ENCODE measurements around the gene CNTFR. TPM values are rescaled to one million over a fixed set of nuclear protein-coding genes. Genes with fewer than 3 reads are reported as not detected.

Gene CNTFR
- total RNA-seq, 2 donors from 2014 or later, result 2.7 to 13.3 TPM

- WGBS, result 81% methylated on average over 2 of the region's 2 CpGs
- Histone ChIP-seq H3K9me3 (no peaks in the 10 kb centered on the region), H3K4me1 (replicated peaks) (no peaks in the 10 kb centered on the region), H3K36me3 (no peaks in the 10 kb centered on the region), H3K4me3 (no peak overlapping the region), H3K27ac (no peak overlapping the region), H3K27me3 (replicated peaks; ENCODE audit: insufficient read depth) (no peaks in the 10 kb centered on the region)
- intact Hi-C loops (cut with DNase I), result no loop called here
- TF ChIP-seq POLR2AphosphoS5 (IDR thresholded peaks at IDR 0.05) (no peak), POLR2A (IDR thresholded peaks at IDR 0.05) (no peak)
- TF ChIP-seq, protein P1, sequence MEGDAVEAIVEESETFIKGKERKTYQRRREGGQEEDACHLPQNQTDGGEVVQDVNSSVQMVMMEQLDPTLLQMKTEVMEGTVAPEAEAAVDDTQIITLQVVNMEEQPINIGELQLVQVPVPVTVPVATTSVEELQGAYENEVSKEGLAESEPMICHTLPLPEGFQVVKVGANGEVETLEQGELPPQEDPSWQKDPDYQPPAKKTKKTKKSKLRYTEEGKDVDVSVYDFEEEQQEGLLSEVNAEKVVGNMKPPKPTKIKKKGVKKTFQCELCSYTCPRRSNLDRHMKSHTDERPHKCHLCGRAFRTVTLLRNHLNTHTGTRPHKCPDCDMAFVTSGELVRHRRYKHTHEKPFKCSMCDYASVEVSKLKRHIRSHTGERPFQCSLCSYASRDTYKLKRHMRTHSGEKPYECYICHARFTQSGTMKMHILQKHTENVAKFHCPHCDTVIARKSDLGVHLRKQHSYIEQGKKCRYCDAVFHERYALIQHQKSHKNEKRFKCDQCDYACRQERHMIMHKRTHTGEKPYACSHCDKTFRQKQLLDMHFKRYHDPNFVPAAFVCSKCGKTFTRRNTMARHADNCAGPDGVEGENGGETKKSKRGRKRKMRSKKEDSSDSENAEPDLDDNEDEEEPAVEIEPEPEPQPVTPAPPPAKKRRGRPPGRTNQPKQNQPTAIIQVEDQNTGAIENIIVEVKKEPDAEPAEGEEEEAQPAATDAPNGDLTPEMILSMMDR (IDR thresholded peaks at IDR 0.05), result no peak
- DNase-seq (ENCODE audit: low spot score), result no peak
Measured at GRCh38 chr9:34526026-34526425, 63.5 kb downstream of the CNTFR start.

GRCh38 chr9:34524349-34524748 is 65.2 kb downstream of the CNTFR start:
- H3K27me3 ChIP-seq (replicated peaks; ENCODE audit: insufficient read depth), result no peaks in the 10 kb centered on the region
- no peaks in the 10 kb centered on the region for H3K9me3 ChIP-seq
- no peaks in the 10 kb centered on the region for H3K36me3 ChIP-seq
- no peak overlapping the region for H3K4me3 ChIP-seq
- H3K4me1 ChIP-seq (replicated peaks), result no peaks in the 10 kb centered on the region
- H3K27ac ChIP-seq, result no peak overlapping the region
- DNase-seq (ENCODE audit: low spot score), result no peak
- WGBS, result 71% methylated on average over 3 of the region's 3 CpGs
- TF ChIP-seq, protein P1 (IDR thresholded peaks at IDR 0.05), result no peak
- TF ChIP-seq POLR2AphosphoS5 (IDR thresholded peaks at IDR 0.05) (no peak), POLR2A (IDR thresholded peaks at IDR 0.05) (no peak)
- intact Hi-C loops (cut with DNase I), result no loop called here

GRCh38 chr9:34522971-34523797 is 66.3 kb downstream of the CNTFR start, which contains the start of gene ENHO:
ENHO (minus strand) TSS chr9:34522990; CDS start chr9:34521695, 1,295 bp downstream.
- Histone ChIP-seq H3K4me1 (replicated peaks) (no peaks in the 10 kb centered on the region), H3K36me3 (no peaks in the 10 kb centered on the region), H3K27me3 (replicated peaks; ENCODE audit: insufficient read depth) (no peaks in the 10 kb centered on the region), H3K9me3 (no peaks in the 10 kb centered on the region), H3K27ac (peak within 1 kb of the TSS; percentile 37 to 57), H3K4me3 (peak within 1 kb of the TSS; percentile 41 to 54)
- peak; percentile 84 for DNase-seq (ENCODE audit: low spot score)
- WGBS, result 5% methylated on average over 59 of the region's 63 CpGs
- intact Hi-C loops (cut with DNase I), result loop anchor here (2.0 kb wide), 1 partner anchor 20 kb away; no protein-coding TSS in a partner anchor
- TF ChIP-seq, protein P1 (IDR thresholded peaks at IDR 0.05), result no peak
- peak; percentile 9 for TF ChIP-seq POLR2A (IDR thresholded peaks at IDR 0.05)
- TF ChIP-seq POLR2AphosphoS5 (IDR thresholded peaks at IDR 0.05), result peak; percentile 50

GRCh38 chr9:34522091-34522887 is 67.2 kb downstream of the CNTFR start:
- TF ChIP-seq POLR2A (IDR thresholded peaks at IDR 0.05) (no peak), POLR2AphosphoS5 (IDR thresholded peaks at IDR 0.05) (no peak)
- TF ChIP-seq, protein P1 (IDR thresholded peaks at IDR 0.05), result no peak
- no peaks in the 10 kb centered on the region for H3K4me1 ChIP-seq (replicated peaks)
- H3K9me3 ChIP-seq, result no peaks in the 10 kb centered on the region
- peak overlapping the region; percentile 37 to 57 for H3K27ac ChIP-seq
- DNase-seq (ENCODE audit: low spot score), result no peak
- no peaks in the 10 kb centered on the region for H3K36me3 ChIP-seq
- WGBS, result 22% methylated on average over 30 of the region's 31 CpGs
- no peaks in the 10 kb centered on the region for H3K27me3 ChIP-seq (replicated peaks; ENCODE audit: insufficient read depth)
- peak overlapping the region; percentile 41 to 54 for H3K4me3 ChIP-seq
- intact Hi-C loops (cut with DNase I), result loop anchor here (2.0 kb wide), 1 partner anchor 19 kb away; no protein-coding TSS in a partner anchor
